OCI-LY1 (cell line): ENCODE results near the gene CLRN1.

Experiments
- H2AFZ ChIP-seq: fragments of 200-600 bp; sonication (generic), shearing (Covaris generic); 2 replicates; pipeline ENCODE4 v1.6.0; 2014; ENCODE audit warnings: antibody characterized with exemption, mild to moderate bottlenecking, low read length
- H3F3A ChIP-seq: fragments of 200-600 bp; sonication (generic), shearing (Covaris generic); 2 replicates; pipeline ENCODE4 v1.6.0; 2014; ENCODE audit warnings: mild to moderate bottlenecking, antibody characterized with exemption, low read length, moderate library complexity; ENCODE audit not compliant: insufficient read depth
- H3K27ac ChIP-seq: fragments of 200-600 bp; sonication (generic); 2 replicates; pipeline ENCODE4 v1.5.1; 2014; ENCODE audit warnings: low read length, mixed run types, mild to moderate bottlenecking, low read depth; ENCODE audit not compliant: poor library complexity, severe bottlenecking
- H3K27me3 ChIP-seq: fragments of 200-600 bp; sonication (generic); 2 replicates; pipeline ENCODE4 v1.6.0; 2014; ENCODE audit warnings: antibody characterized with exemption, mild to moderate bottlenecking, low read length, moderate library complexity; ENCODE audit not compliant: insufficient read depth
- H3K36me3 ChIP-seq: fragments of 200-600 bp; sonication (generic); 2 replicates; pipeline ENCODE4 v1.6.1; 2014; ENCODE audit warnings: mild to moderate bottlenecking, antibody characterized with exemption, low read length, moderate library complexity, mixed read lengths; ENCODE audit not compliant: insufficient read depth
- H3K4me1 ChIP-seq: fragments of 200-600 bp; sonication (generic); 2 replicates; pipeline ENCODE4 v1.5.1; 2014; ENCODE audit warnings: mild to moderate bottlenecking, low read length, moderate library complexity; ENCODE audit not compliant: insufficient read depth, severe bottlenecking
- H3K4me2 ChIP-seq: fragments of 200-600 bp; sonication (generic), shearing (Covaris generic); 2 replicates; pipeline ENCODE4 v1.6.1; 2014; ENCODE audit warnings: low read length
- H3K4me3 ChIP-seq: fragments of 200-600 bp; sonication (generic); 2 replicates; pipeline ENCODE4 v1.5.1; 2014; ENCODE audit warnings: low read length, low read depth, mild to moderate bottlenecking, mixed read lengths; ENCODE audit not compliant: poor library complexity, severe bottlenecking
- H3K79me2 ChIP-seq: fragments of 200-600 bp; shearing (Covaris generic); 2 replicates; pipeline ENCODE4 v1.6.1; 2016; ENCODE audit warnings: mixed run types, low read length, mixed read lengths; ENCODE audit not compliant: insufficient read depth
- H3K9ac ChIP-seq: fragments of 200-600 bp; sonication (generic), shearing (Covaris generic); 2 replicates; pipeline ENCODE4 v1.6.1; 2014; ENCODE audit warnings: mild to moderate bottlenecking, low read length, mixed read lengths
- H3K9me2 ChIP-seq: fragments of 200-600 bp; sonication (generic), shearing (Covaris generic); 2 replicates; pipeline ENCODE4 v1.6.1; 2014; ENCODE audit warnings: low read depth, mild to moderate bottlenecking, low read length, mixed read lengths
- H3K9me3 ChIP-seq: fragments of 200-600 bp; shearing (Covaris generic); 2 replicates; pipeline ENCODE4 v1.6.1; 2014; ENCODE audit warnings: low read length, mixed read lengths
- H4K20me1 ChIP-seq: fragments of 200-600 bp; sonication (generic), shearing (Covaris generic); 2 replicates; pipeline ENCODE4 v1.6.0; 2016; ENCODE audit warnings: mild to moderate bottlenecking, low read length; ENCODE audit not compliant: insufficient read depth
- EZH2 ChIP-seq: fragments of 200-600 bp; sonication (generic), shearing (Covaris generic); IDR thresholded peaks from 2 replicates; pipeline ENCODE4 v1.8.0; 2017; ENCODE audit warnings: borderline replicate concordance, mixed run types, mild to moderate bottlenecking, antibody characterized with exemption, low read length, moderate library complexity, mixed read lengths
- TF ChIP-seq, protein P1 (sequence below): fragments of 200-600 bp; sonication (generic), shearing (Covaris generic); IDR thresholded peaks from 2 replicates; pipeline ENCODE4 v1.5.1; 2017; ENCODE audit warnings: mild to moderate bottlenecking, antibody characterized with exemption, low read length, moderate library complexity, mixed read lengths

The CLRN1 gene

DNA sequence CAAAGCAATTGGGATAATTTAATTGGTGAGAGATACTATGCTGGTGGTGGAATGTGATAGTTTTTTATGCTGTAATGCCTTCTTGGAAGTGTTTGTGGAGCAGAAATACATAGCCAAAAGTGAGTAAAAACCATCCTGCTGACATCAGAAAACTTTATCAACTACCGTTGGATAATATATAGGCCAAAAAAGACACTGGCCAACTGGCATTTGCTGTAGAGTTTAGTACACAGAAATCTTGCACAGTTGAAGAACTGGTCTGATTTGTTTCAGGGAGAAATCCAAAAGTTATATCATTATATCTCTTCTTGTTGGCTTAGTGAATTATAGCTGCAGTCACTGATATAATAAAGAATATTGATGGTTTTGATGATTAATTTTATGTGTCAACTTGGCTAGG lies 66.8 kb downstream of the CLRN1 start:
- H3F3A ChIP-seq = no peaks in the 10 kb centered on the region
- no peak overlapping the region for H3K4me2 ChIP-seq
- no peaks in the 10 kb centered on the region for H3K9me3 ChIP-seq
- no peak overlapping the region for H3K9ac ChIP-seq
- no peaks in the 10 kb centered on the region for H3K9me2 ChIP-seq
- H3K79me2 ChIP-seq = no peaks in the 10 kb centered on the region
- H3K4me3 ChIP-seq = no peak overlapping the region
- H3K27me3 ChIP-seq = no peaks in the 10 kb centered on the region
- no peaks in the 10 kb centered on the region for H3K4me1 ChIP-seq
- H2AFZ ChIP-seq = no peak overlapping the region
- H3K36me3 ChIP-seq = no peaks in the 10 kb centered on the region
- TF ChIP-seq, protein P1, sequence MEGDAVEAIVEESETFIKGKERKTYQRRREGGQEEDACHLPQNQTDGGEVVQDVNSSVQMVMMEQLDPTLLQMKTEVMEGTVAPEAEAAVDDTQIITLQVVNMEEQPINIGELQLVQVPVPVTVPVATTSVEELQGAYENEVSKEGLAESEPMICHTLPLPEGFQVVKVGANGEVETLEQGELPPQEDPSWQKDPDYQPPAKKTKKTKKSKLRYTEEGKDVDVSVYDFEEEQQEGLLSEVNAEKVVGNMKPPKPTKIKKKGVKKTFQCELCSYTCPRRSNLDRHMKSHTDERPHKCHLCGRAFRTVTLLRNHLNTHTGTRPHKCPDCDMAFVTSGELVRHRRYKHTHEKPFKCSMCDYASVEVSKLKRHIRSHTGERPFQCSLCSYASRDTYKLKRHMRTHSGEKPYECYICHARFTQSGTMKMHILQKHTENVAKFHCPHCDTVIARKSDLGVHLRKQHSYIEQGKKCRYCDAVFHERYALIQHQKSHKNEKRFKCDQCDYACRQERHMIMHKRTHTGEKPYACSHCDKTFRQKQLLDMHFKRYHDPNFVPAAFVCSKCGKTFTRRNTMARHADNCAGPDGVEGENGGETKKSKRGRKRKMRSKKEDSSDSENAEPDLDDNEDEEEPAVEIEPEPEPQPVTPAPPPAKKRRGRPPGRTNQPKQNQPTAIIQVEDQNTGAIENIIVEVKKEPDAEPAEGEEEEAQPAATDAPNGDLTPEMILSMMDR = no peak
- no peak for TF ChIP-seq EZH2
- H3K27ac ChIP-seq = no peak overlapping the region
- H4K20me1 ChIP-seq = no peaks in the 10 kb centered on the region

DNA sequence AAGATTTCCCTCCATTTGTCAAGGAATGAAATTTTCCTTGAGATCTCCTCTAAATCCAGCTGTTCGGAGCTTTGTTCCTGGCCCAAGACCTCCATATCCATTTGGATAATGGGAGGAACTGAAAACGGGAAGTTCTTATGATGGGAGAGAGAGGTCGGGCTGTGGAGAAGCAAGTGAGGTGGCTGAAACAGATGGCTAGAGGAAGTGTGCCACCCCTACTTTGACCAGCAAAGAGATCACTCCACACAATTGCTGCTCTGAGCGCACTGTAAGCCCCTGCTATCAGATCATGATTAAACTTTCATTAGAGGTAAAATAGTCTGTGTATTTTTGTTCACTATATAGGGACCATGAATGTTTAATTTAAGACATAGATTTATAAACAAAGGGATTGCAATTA lies 67.2 kb downstream of the CLRN1 start, which contains the start of gene MINDY4B:
Gene MINDY4B, minus strand, starts transcription at position 101 of the 400 bp plus-strand sequence. Its CDS starts 0 bp downstream, at position 101.
- TF ChIP-seq, protein P1 = no peak
- TF ChIP-seq EZH2 = no peak
- H3K9me3 ChIP-seq = no peaks in the 10 kb centered on the region
- H3K9me2 ChIP-seq = no peaks in the 10 kb centered on the region
- no peak within 1 kb of the TSS for H3K9ac ChIP-seq
- H3K27ac ChIP-seq = no peak within 1 kb of the TSS
- no peaks in the 10 kb centered on the region for H3K4me1 ChIP-seq
- H2AFZ ChIP-seq = no peak within 1 kb of the TSS
- no peaks in the 10 kb centered on the region for H3F3A ChIP-seq
- no peaks in the 10 kb centered on the region for H3K36me3 ChIP-seq
- no peak within 1 kb of the TSS for H3K4me3 ChIP-seq
- no peaks in the 10 kb centered on the region for H3K27me3 ChIP-seq
- H4K20me1 ChIP-seq = no peaks in the 10 kb centered on the region
- H3K4me2 ChIP-seq = no peak within 1 kb of the TSS
- no peaks in the 10 kb centered on the region for H3K79me2 ChIP-seq

DNA sequence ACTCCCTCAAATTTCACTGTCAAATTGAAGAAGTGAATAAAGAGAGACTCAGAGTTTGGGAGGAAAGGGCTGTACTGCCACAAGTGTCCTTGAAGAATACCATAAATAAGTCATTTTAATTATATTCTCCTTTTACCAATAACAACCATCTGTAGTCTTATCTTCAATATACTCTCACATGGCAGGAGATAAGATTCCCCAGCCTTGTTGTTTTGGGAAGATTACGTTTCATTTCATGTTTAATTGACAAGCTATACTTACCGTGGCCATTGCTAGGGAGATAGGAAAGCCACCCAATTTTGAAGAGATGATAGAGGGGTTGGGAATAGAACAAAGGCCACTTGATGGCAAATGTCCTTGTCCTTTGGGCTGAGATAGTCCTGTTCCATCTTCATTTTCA lies 69.5 kb downstream of the CLRN1 start:
- TF ChIP-seq, protein P1 = no peak
- no peak for TF ChIP-seq EZH2

More for the DNA sequence above, 69.5 kb downstream of the CLRN1 start:
- no peaks in the 10 kb centered on the region for H3K79me2 ChIP-seq
- H3K27me3 ChIP-seq = no peaks in the 10 kb centered on the region
- no peak overlapping the region for H3K4me3 ChIP-seq
- no peaks in the 10 kb centered on the region for H3K9me2 ChIP-seq
- no peaks in the 10 kb centered on the region for H3K9me3 ChIP-seq
- no peaks in the 10 kb centered on the region for H3K4me1 ChIP-seq
- no peak overlapping the region for H3K27ac ChIP-seq
- no peak overlapping the region for H3K9ac ChIP-seq
- no peak overlapping the region for H3K4me2 ChIP-seq
- no peak overlapping the region for H2AFZ ChIP-seq
- no peaks in the 10 kb centered on the region for H3K36me3 ChIP-seq
- no peaks in the 10 kb centered on the region for H3F3A ChIP-seq
- H4K20me1 ChIP-seq = no peaks in the 10 kb centered on the region
